ENCODE data around the gene PRR35.

PRR35 gene

GRCh38 chr16:560204-560700, at the start of gene PRR35:
TSS of gene PRR35 (plus strand) at chr16:560394. CDS start at chr16:563295, 2,901 bp downstream.
- Histone ChIP-seq H3K4me1 (peaks cover 14% of the 10 kb centered on the region), H3K79me2 (no peaks in the 10 kb centered on the region), H3K36me3 (ENCODE audit: control insufficient read depth, insufficient read depth, low read length) (no peaks in the 10 kb centered on the region), H2AFZ (no peak within 1 kb of the TSS), H3K27me3 (ENCODE audit: control insufficient read depth, insufficient read depth, low read length) (no peaks in the 10 kb centered on the region), H3K4me3 (ENCODE audit: low read depth, low read length) (no peak within 1 kb of the TSS), H3K9me3 (ENCODE audit: control insufficient read depth, low read length) (no peaks in the 10 kb centered on the region), H3K27ac (no peak within 1 kb of the TSS), H3K4me2 (ENCODE audit: low read length) (no peak within 1 kb of the TSS), H3K9ac (no peak within 1 kb of the TSS)
- no peak for TF ChIP-seq CTCF (IDR thresholded peaks at IDR 0.05)

DNA sequence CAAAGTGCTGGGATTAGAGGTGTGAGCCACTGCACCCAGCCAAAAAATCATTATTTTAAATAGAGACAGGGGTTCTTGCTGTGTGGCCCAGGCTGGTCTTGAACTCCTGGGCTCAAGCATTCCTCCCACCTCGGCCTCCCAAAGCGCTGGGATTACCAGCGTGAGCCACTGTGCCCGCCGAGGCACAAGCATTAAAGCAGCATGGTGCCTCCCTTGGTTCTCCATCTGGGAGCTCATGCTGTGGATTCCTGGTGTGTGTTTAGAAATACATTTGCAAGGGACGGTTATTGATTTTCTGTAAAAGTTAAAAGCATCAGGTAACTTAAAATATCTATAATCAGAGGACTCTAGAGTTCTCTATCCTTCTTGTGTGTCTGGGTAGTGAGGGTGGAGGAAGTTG, 47.4 kb upstream of the PRR35 start:
- no peak overlapping the region for H3K4me2 ChIP-seq (ENCODE audit: low read length)
- no peak for TF ChIP-seq CTCF (IDR thresholded peaks at IDR 0.05)
- no peak overlapping the region for H3K4me3 ChIP-seq (ENCODE audit: low read depth, low read length)
- H3K36me3 ChIP-seq (ENCODE audit: control insufficient read depth, insufficient read depth, low read length): no peaks in the 10 kb centered on the region
- H2AFZ ChIP-seq: no peak overlapping the region
- H3K79me2 ChIP-seq: peaks cover 18% of the 10 kb centered on the region
- no peak overlapping the region for H3K9ac ChIP-seq
- no peak overlapping the region for H3K27ac ChIP-seq
- no peaks in the 10 kb centered on the region for H3K27me3 ChIP-seq (ENCODE audit: control insufficient read depth, insufficient read depth, low read length)
- H3K9me3 ChIP-seq (ENCODE audit: control insufficient read depth, low read length): no peaks in the 10 kb centered on the region
- no peaks in the 10 kb centered on the region for H3K4me1 ChIP-seq

DNA sequence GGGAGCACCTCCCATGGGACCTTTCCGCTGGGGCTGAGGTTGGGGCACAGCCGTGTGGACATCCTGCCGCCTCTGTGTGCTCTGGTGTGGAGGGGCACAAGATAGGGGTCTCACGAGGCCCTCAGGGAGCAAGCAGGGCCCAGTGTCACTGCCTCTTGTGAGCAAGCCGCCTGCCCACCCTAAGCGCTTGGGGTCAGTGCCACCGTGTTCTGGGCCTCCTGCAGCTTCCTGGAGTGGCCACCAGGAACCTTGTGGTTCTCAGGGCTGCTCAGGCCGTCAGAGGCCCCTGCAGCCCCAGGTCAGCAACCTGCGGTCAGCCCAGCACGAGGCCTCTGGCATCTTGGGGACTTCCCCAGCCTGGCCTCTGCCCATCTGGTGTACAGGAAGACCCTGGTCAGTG, 46.2 kb upstream of the PRR35 start:
- peaks cover 18% of the 10 kb centered on the region for H3K79me2 ChIP-seq
- H3K4me3 ChIP-seq (ENCODE audit: low read depth, low read length): no peak overlapping the region
- no peaks in the 10 kb centered on the region for H3K27me3 ChIP-seq (ENCODE audit: control insufficient read depth, insufficient read depth, low read length)
- H3K4me2 ChIP-seq (ENCODE audit: low read length): no peak overlapping the region
- H3K9me3 ChIP-seq (ENCODE audit: control insufficient read depth, low read length): no peaks in the 10 kb centered on the region
- no peak overlapping the region for H3K27ac ChIP-seq
- TF ChIP-seq CTCF (IDR thresholded peaks at IDR 0.05): no peak
- H3K36me3 ChIP-seq (ENCODE audit: control insufficient read depth, insufficient read depth, low read length): no peaks in the 10 kb centered on the region
- H2AFZ ChIP-seq: no peak overlapping the region
- no peaks in the 10 kb centered on the region for H3K4me1 ChIP-seq
- no peak overlapping the region for H3K9ac ChIP-seq

DNA sequence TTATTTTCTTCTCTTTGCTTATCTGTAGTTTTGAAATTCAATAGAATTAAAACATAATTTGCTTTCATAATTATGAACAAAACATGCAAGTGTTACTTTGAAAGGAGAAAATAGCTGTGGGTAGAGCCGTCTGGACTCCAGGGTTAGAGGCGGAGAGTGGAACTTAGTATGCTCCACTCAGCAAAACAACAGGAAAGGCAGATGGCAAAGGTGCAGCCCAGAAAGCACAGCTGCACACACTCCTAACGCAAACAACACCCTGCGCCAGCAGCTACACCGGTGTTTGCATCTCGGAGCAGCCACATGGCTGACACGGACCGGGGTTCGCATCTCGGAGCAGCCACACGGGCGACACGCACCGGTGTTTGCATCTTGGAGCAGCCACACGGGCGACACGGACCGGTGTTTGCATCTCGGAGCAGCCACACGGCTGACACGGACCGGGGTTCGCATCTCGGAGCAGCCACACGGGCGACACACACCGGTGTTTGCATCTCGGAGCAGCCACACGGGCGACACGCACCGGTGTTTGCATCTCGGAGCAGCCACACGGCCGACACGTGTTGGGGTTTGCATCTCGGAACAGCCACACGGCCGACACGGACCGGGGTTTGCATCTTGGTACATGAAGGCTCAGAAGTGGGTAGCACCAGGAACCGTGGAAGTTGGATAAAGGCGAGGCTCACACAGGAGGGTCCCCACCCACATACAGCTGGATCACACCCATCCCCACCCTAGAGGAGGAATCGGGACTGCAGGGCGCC, 44.8 kb upstream of the PRR35 start:
- Histone ChIP-seq H3K4me2 (ENCODE audit: low read length) (no peak overlapping the region), H3K27ac (no peak overlapping the region), H3K9me3 (ENCODE audit: control insufficient read depth, low read length) (no peaks in the 10 kb centered on the region), H3K36me3 (ENCODE audit: control insufficient read depth, insufficient read depth, low read length) (no peaks in the 10 kb centered on the region), H2AFZ (no peak overlapping the region), H3K9ac (no peak overlapping the region), H3K79me2 (peaks cover 7% of the 10 kb centered on the region), H3K4me3 (ENCODE audit: low read depth, low read length) (no peak overlapping the region), H3K27me3 (ENCODE audit: control insufficient read depth, insufficient read depth, low read length) (no peaks in the 10 kb centered on the region), H3K4me1 (no peaks in the 10 kb centered on the region)
- no peak for TF ChIP-seq CTCF (IDR thresholded peaks at IDR 0.05)

GRCh38 chr16:515939-516226, 44.3 kb upstream of the PRR35 start:
- no peak overlapping the region for H2AFZ ChIP-seq
- H3K4me2 ChIP-seq (ENCODE audit: low read length): no peak overlapping the region
- no peaks in the 10 kb centered on the region for H3K27me3 ChIP-seq (ENCODE audit: control insufficient read depth, insufficient read depth, low read length)
- no peak overlapping the region for H3K4me3 ChIP-seq (ENCODE audit: low read depth, low read length)
- no peak for TF ChIP-seq CTCF (IDR thresholded peaks at IDR 0.05)
- H3K79me2 ChIP-seq: peaks cover 7% of the 10 kb centered on the region
- no peak overlapping the region for H3K9ac ChIP-seq
- no peaks in the 10 kb centered on the region for H3K9me3 ChIP-seq (ENCODE audit: control insufficient read depth, low read length)
- no peaks in the 10 kb centered on the region for H3K4me1 ChIP-seq
- H3K36me3 ChIP-seq (ENCODE audit: control insufficient read depth, insufficient read depth, low read length): no peaks in the 10 kb centered on the region
- no peak overlapping the region for H3K27ac ChIP-seq
